ENCODE results near the gene ZP4.

- TF ChIP-seq YY1 (IDR thresholded peaks at IDR 0.05; ENCODE audit: insufficient read depth, insufficient read length) (no peak), SUZ12 (IDR thresholded peaks at IDR 0.05; ENCODE audit: extremely low read depth, insufficient read depth, insufficient read length) (no peak), ZNF274 (IDR thresholded peaks at IDR 0.05; ENCODE audit: low read depth, low read length) (no peak)
These were observed 28.8 kb downstream of the ZP4 start for GRCh38 chr1:237861944-237862343.
